Panc1 (cell line): ENCODE measurements around the gene PAPSS2. TPM values are rescaled to one million over a fixed set of nuclear protein-coding genes. Genes with fewer than 3 reads are reported as not detected.
"Not testable (repeated sequence)": the region's sequence is repeated elsewhere in the genome, so short reads cannot be mapped to it uniquely, and the experiment has no call there.

ENCODE experiments used
- ATAC-seq: fragments of 200-7000 bp; cut with Tn5 transposase; 2 replicates; pipeline ENCODE4 v1.9.1; 2020; ENCODE audit warnings: mild to moderate bottlenecking, moderate library complexity
- BruUV-seq: library from RNA; stranded (reverse); fragments of 400-500 nt; replicated peaks from 2 replicates; lab custom pipeline; 2021; lab: Mats Ljungman, UMichigan
- CTCF ChIA-PET: fragments of 300-600 bp; sonication (Branson Sonifier 250); formaldehyde crosslinking; loops from one replicate; lab custom pipeline; 2022; ENCODE audit warnings: antibody characterized with exemption; lab: Charles Lee
- POLR2A ChIA-PET: fragments of 300-600 bp; sonication (Branson Sonifier 250); formaldehyde crosslinking; loops from one replicate; lab custom pipeline; 2022; ENCODE audit warnings: antibody characterized with exemption; lab: Charles Lee
- DNase-seq: peaks from one replicate; pipeline ENCODE4 v3.0.0-alpha.2; 2010; ENCODE audit warnings: low read depth, low spot score
- H3K27ac ChIP-seq: 2 replicates; pipeline ENCODE4 v1.5.1; 2011; ENCODE audit warnings: mild to moderate bottlenecking, low read length, inconsistent platforms
- H3K27me3 ChIP-seq: fragments of 200-500 bp; sonication (Bioruptor generic); 2 replicates; pipeline ENCODE4 v1.6.0; 2014; ENCODE audit warnings: low read length, inconsistent platforms; ENCODE audit not compliant: control insufficient read depth, insufficient read depth
- H3K36me3 ChIP-seq: fragments of 200-500 bp; sonication (Bioruptor generic); 2 replicates; pipeline ENCODE4 v1.5.1; 2014; ENCODE audit warnings: inconsistent platforms, mild to moderate bottlenecking, low read length, moderate library complexity; ENCODE audit not compliant: control insufficient read depth, insufficient read depth
- H3K4me1 ChIP-seq: 2 replicates; pipeline ENCODE4 v1.5.1; 2011; ENCODE audit warnings: inconsistent platforms, mild to moderate bottlenecking, low read length, moderate library complexity; ENCODE audit not compliant: control insufficient read depth, insufficient read depth
- H3K4me3 ChIP-seq, 2 experiments: 2 replicates each; pipeline ENCODE4 v1.5.1; 2011 to 2012; ENCODE audit warnings: low read depth in 2 of 2, low read length in 2 of 2, mild to moderate bottlenecking in 2 of 2, inconsistent platforms in 1 of 2, moderate library complexity in 1 of 2
- H3K9me3 ChIP-seq: fragments of 200-500 bp; sonication (Bioruptor generic); 2 replicates; pipeline ENCODE4 v1.5.1; 2014; ENCODE audit warnings: low read depth, mild to moderate bottlenecking, inconsistent platforms, low read length, moderate library complexity; ENCODE audit not compliant: control insufficient read depth, insufficient read depth
- CTCF ChIP-seq: fragments of 450-650 bp; IDR thresholded peaks from 2 replicates; pipeline ENCODE4 v1.5.1; 2017; ENCODE audit warnings: mild to moderate bottlenecking
- REST ChIP-seq, 2 experiments: IDR thresholded peaks; 2 replicates each; pipeline ENCODE4 v1.6.1; 2011 to 2012; ENCODE audit warnings: low read depth in 2 of 2, control low read depth in 1 of 2, low read length in 1 of 2, mild to moderate bottlenecking in 1 of 2, moderate library complexity in 1 of 2; ENCODE audit not compliant: insufficient read depth in 1 of 2
- SIN3A ChIP-seq: IDR thresholded peaks from 2 replicates; pipeline ENCODE4 v1.6.1; 2012; ENCODE audit warnings: low read depth, mild to moderate bottlenecking, low read length, moderate library complexity, borderline replicate concordance; ENCODE audit not compliant: insufficient read depth
- TCF7L2 ChIP-seq: IDR thresholded peaks from 2 replicates; pipeline ENCODE4 v1.6.1; 2011; ENCODE audit warnings: mild to moderate bottlenecking, low read depth, low read length, inconsistent platforms
- in situ Hi-C: cut with HindIII; loops from 2 replicates; pipeline ENCODE4 v1.10.0; 2016; ENCODE audit warnings: low sequenced_read_pairs, low pct_unique_long_range_greater_than_20kb
- intact Hi-C: fragments of 100-400 bp; cut with micrococcal nuclease; formaldehyde crosslinking; loops from one replicate; pipeline ENCODE4 v1.10.0; 2022; ENCODE audit not compliant: unreplicated experiment
- total RNA-seq: library from RNA; stranded (reverse); gene quantifications from one replicate; pipeline ENCODE4 v1.2.1, GENCODE V29; 2021; ENCODE audit not compliant: unreplicated experiment

Gene PAPSS2
- total RNA-seq, 1 experiment from 2014 or later: 17.1 TPM

- DNase-seq (no peak), ATAC-seq (peak; percentile 38; the same call in 1 of the 2 replicates)
- TF ChIP-seq SIN3A (no peak), REST (IDR thresholded peaks at IDR 0.05; ENCODE audit: insufficient read depth in 1 of 2, low read depth in 2 of 2, low read length in 1 of 2) (no peak), CTCF (no peak)
- Histone ChIP-seq H3K27me3 (no peaks in the 10 kb centered on the region), H3K4me3 (no peak overlapping the region), H3K9me3 (no peaks in the 10 kb centered on the region), H3K4me1 (no peaks in the 10 kb centered on the region), H3K36me3 (no peaks in the 10 kb centered on the region), H3K27ac (no peak overlapping the region)
- no TSS peak for BruUV-seq
- in situ Hi-C loops (no loop called here), intact Hi-C loops (no loop called here)
- POLR2A ChIA-PET: no interaction called here
- CTCF ChIA-PET: no interaction called here
Measured at GRCh38 chr10:87618566-87619423, 40.9 kb upstream of the PAPSS2 start.

- POLR2A ChIA-PET: no interaction called here
- intact Hi-C loops (no loop called here), in situ Hi-C loops (no loop called here)
- H3K4me1 ChIP-seq: no peaks in the 10 kb centered on the region
- BruUV-seq: no TSS peak
- H3K36me3 ChIP-seq: no peaks in the 10 kb centered on the region
- H3K4me3 ChIP-seq: no peak overlapping the region
- H3K9me3 ChIP-seq: no peaks in the 10 kb centered on the region
- H3K27me3 ChIP-seq: no peaks in the 10 kb centered on the region
- TF ChIP-seq SIN3A (no peak), TCF7L2 (no peak)
- ATAC-seq: no peak
- no peak overlapping the region for H3K27ac ChIP-seq
- DNase-seq: no peak
- CTCF ChIA-PET: no interaction called here
Measured at GRCh38 chr10:87619705-87620104, 40.0 kb upstream of the PAPSS2 start.

- H3K9me3 ChIP-seq, POLR2A ChIA-PET, DNase-seq, CTCF ChIA-PET, H3K4me3 ChIP-seq, in situ Hi-C loops, ATAC-seq, H3K27me3 ChIP-seq, BruUV-seq, H3K4me1 ChIP-seq, H3K36me3 ChIP-seq, H3K27ac ChIP-seq, intact Hi-C loops: not testable (repeated sequence)
Measured at GRCh38 chr10:87621440-87621839, 38.2 kb upstream of the PAPSS2 start.
